Cardiac fibroblast (primary cell): ENCODE results near the gene MLXIPL.
"Not testable (repeated sequence)": the region's sequence is repeated elsewhere in the genome, so short reads cannot be mapped to it uniquely, and the experiment has no call there.

Source experiments
- DNase-seq, 2 donors: peaks; one replicate each; pipeline versions ENCODE4 v3.0.0 to v3.0.0-alpha.2; 2010; ENCODE audit warnings: low read depth in 2 of 2
- H3K4me3 ChIP-seq, 2 donors: replicated peaks in 1 of 2; 1 replicate in 1 of 2; 2 replicates in 1 of 2; pipeline ENCODE4 v1.5.1; 2011; ENCODE audit warnings: low read depth in 2 of 2, low read length in 2 of 2, mild to moderate bottlenecking in 2 of 2, moderate library complexity in 1 of 2
- TF ChIP-seq, protein P1 (sequence below): IDR thresholded peaks from one replicate; pipeline ENCODE4 v1.5.1; 2011; ENCODE audit warnings: low read depth, mild to moderate bottlenecking, low read length, inconsistent platforms

Gene MLXIPL

DNA sequence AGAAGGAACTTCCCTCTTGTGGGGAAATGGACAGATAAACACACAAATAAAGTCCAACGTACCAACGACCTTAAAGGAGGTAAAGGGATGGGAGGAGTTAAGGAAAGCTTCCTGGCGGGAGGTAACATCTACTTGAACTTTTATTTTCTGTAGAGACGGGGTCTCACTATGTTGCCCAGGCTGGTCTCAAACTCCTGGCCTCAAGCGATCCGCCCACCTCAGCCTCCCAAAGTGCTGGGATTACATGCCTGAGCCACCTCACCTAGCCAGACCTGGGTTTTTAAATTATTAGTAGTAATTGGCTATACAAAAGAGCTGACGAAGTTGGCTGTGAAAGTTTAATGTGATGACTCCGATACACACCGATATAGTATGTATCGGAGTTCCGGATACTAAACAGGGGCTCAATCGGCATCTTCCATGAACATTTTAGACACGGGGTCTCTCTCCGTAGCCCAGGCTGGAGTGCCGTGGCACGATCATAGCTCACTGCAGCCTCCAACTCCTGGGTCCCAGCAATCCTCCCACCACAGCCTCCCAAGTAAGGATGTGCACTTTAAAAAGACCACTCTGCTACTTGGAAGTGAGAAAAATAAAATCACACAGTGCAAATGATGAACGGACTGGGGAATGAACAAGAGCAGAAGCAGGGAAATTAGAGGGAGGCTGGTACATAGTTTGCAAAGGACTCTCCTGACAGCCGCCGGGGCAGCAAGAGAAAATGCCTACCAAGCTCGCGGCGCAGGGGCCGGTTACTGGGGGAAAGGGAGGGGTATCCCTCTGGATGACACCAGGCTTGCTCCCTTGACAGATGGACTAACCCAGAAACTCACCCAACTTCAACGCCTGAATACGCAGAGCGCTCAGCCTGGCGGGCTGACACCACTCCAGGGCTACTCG lies 67.9 kb downstream of the MLXIPL start:
- DNase-seq: no peak
- peak overlapping the region; percentile 75 to 87 for H3K4me3 ChIP-seq
- TF ChIP-seq, protein P1, sequence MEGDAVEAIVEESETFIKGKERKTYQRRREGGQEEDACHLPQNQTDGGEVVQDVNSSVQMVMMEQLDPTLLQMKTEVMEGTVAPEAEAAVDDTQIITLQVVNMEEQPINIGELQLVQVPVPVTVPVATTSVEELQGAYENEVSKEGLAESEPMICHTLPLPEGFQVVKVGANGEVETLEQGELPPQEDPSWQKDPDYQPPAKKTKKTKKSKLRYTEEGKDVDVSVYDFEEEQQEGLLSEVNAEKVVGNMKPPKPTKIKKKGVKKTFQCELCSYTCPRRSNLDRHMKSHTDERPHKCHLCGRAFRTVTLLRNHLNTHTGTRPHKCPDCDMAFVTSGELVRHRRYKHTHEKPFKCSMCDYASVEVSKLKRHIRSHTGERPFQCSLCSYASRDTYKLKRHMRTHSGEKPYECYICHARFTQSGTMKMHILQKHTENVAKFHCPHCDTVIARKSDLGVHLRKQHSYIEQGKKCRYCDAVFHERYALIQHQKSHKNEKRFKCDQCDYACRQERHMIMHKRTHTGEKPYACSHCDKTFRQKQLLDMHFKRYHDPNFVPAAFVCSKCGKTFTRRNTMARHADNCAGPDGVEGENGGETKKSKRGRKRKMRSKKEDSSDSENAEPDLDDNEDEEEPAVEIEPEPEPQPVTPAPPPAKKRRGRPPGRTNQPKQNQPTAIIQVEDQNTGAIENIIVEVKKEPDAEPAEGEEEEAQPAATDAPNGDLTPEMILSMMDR: no peak

DNA sequence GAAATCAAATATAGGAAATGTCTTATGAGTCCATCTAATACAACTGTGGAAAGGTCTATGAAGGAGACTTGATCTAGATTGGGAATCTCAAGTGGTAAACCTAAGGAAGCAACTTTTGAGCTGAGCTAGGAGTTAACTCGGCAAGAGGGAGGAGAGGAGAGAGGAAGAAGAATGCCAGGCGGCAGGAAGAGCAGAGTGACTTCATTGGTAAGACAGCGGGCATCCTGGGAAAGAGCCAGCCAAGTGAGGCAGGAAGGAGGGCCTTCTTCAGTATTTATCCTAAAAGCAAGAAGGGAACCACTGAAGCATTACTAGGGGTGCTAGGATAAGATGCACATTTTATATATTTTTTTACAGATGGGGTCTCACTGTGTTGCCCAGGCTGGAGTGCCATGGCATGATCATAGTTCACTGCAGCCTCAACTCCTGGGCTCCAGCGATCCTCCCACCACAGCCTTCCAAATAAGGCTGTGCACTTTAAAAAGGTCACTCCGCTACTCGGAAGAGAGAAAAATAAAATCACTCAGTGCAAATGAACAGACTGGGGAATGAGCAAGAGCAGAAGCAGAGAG lies 68.8 kb downstream of the MLXIPL start:
- no peak overlapping the region for H3K4me3 ChIP-seq
- DNase-seq: peak in 1 of 2 donors; percentile 16
- TF ChIP-seq, protein P1: no peak

DNA sequence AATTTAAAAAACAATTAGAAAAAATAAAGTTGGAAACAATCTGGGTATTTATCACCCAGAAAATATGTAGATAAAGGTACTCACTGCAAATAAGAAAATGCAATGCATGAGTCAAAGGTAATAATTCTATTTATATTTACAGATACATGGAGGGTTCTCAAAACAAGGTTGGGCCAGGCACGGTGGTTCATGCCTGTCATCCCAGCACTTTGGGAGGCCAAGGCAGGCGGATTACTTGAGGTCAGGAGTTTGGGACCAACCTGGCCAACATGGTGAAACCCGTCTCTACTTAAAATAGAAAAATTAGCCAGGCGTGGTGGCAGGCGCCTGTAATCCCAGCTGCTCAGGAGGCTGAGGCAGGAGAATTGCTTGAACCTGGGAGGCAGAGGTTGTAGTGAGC lies 74.2 kb downstream of the MLXIPL start:
- DNase-seq: not testable (repeated sequence)

DNA sequence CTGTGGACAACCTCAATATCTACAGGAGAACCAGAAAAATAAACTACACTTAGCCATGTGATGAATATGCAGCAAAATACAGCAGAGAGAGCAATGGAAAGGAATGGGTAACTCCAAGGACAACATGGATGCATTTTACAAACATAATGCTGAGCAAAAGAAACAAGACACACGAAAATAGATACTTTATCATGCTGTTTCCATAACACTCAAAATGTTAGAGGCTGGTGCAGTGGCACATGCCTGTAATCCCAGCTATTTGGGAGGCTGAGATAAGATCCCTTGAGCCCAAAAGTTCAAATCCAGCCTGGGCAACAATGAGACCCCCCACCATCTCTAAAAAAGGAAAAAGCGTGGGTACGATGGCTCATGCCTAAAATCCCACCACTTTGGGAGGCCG lies 75.1 kb downstream of the MLXIPL start:
- TF ChIP-seq, protein P1: no peak
- DNase-seq: no peak
- H3K4me3 ChIP-seq: no peak overlapping the region

More for the DNA sequence above, 74.2 kb downstream of the MLXIPL start:
- not testable (repeated sequence) for H3K4me3 ChIP-seq

DNA sequence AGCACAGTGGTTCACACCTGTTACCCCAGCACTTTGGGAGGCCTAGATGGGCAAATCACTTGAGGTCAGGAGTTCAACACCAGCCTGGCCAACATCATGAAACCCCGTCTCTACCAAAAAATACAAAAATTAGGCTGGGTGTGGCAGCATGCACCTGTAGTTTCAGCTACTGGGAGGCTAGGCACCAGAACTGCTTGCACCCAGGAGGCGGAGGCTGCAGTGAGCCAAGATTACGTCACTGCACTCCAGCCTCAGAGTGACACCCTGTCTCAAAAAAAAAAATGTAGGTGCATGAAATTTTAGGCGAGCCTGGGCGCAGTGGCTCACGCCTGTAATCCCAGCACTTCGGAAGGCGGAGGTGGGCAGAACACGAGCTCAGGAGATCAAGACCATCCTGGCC lies 76.5 kb downstream of the MLXIPL start:
- no peak for DNase-seq
- TF ChIP-seq, protein P1: no peak
- H3K4me3 ChIP-seq: no peak overlapping the region

DNA sequence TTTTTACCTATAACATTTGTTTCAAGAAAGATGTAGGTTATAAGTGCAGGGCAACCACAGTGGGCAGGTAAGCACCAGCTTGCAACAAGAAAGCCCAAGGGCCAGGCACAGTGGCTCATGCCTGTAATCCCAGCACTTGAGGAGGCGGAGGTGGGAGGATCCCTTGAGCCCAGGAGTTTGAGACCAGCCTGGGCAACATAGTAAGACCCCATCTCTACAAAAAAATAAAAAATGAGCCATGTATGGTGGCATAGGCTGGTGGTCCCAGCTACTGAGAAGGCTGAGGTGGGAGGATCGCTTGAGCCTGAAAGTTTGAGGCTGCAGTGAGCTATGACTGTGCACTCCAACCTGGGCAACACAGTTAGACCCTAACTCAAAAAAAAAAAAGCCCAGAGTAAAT lies 79.6 kb downstream of the MLXIPL start:
- no peak for DNase-seq
- TF ChIP-seq, protein P1: no peak
- no peak overlapping the region for H3K4me3 ChIP-seq
